HCT116 (cell line): ENCODE measurements around the gene TBX15. TPM values are rescaled to one million over a fixed set of nuclear protein-coding genes. Genes with fewer than 3 reads are reported as not detected.

ENCODE experiments used
- ATAC-seq: fragments of 200-7000 bp; cut with Tn5 transposase; 2 replicates; pipeline ENCODE4 v1.9.1; 2020; ENCODE audit warnings: mild to moderate bottlenecking, moderate library complexity
- Bru-seq: library from RNA; stranded (reverse); fragments of 400-500 nt; gene quantifications from one replicate; lab custom pipeline; 2021; lab: Mats Ljungman, UMichigan
- BruChase-seq, 2 experiments: library from RNA; stranded (reverse); fragments of 400-500 nt; gene quantifications; one replicate each; lab custom pipeline; 2021; lab: Mats Ljungman, UMichigan
- BruUV-seq: library from RNA; stranded (reverse); fragments of 400-500 nt; replicated peaks from 2 replicates; lab custom pipeline; 2021; lab: Mats Ljungman, UMichigan
- CTCF ChIA-PET: fragments of 300-600 bp; sonication (Branson Sonifier 250); formaldehyde crosslinking; loops from one replicate; lab custom pipeline; 2021; ENCODE audit warnings: antibody characterized with exemption; lab: Charles Lee
- POLR2A ChIA-PET: fragments of 300-600, 350-600 bp; sonication (Branson Sonifier 250); formaldehyde crosslinking; loops from one replicate; lab custom pipeline; 2021; ENCODE audit warnings: antibody characterized with exemption; lab: Charles Lee
- RAD21 ChIA-PET, 2 experiments: fragments of 300-600 bp; sonication (Branson Sonifier 250); formaldehyde crosslinking; loops; one replicate each; lab custom pipeline; 2023; ENCODE audit warnings: low total read pairs in 2 of 2; ENCODE audit not compliant: uncharacterized antibody in 2 of 2, unreplicated experiment in 2 of 2, low non-redundant PET in 1 of 2; lab: Charles Lee
- DNase-seq: peaks from one replicate; pipeline ENCODE4 v3.0.0-alpha.2; 2010; ENCODE audit warnings: low read depth, low spot score
- H2AFZ ChIP-seq: fragments of 200-600 bp; shearing (Covaris generic), sonication (generic); 2 replicates; pipeline ENCODE4 v1.6.1; 2017; ENCODE audit warnings: low read depth, mixed run types, mixed read lengths, antibody characterized with exemption, low read length; ENCODE audit not compliant: poor library complexity, severe bottlenecking
- H3K27ac ChIP-seq: 2 replicates; pipeline ENCODE4 v1.5.1; 2012; ENCODE audit warnings: low read depth, low read length
- H3K27me3 ChIP-seq: fragments of 200-600 bp; sonication (generic); 2 replicates; pipeline ENCODE4 v1.6.1; 2016; ENCODE audit warnings: mixed run types, low read length, mixed read lengths; ENCODE audit not compliant: insufficient read depth
- H3K36me3 ChIP-seq, 2 experiments: fragments of 200-500 bp in 1 of 2; fragments of 200-600 bp in 1 of 2; sonication (Bioruptor generic) in 1 of 2; sonication (generic) in 1 of 2; 2 replicates each; pipeline versions ENCODE4 v1.5.1 to v1.6.1; 2014 to 2016; ENCODE audit warnings: low read length in 2 of 2, inconsistent platforms in 1 of 2, mixed read lengths in 1 of 2, mixed run types in 1 of 2; ENCODE audit not compliant: insufficient read depth in 2 of 2, control insufficient read depth in 1 of 2
- H3K4me1 ChIP-seq, 2 experiments: fragments of 200-600 bp in 1 of 2; sonication (generic) in 1 of 2; 2 replicates each; pipeline versions ENCODE4 v1.5.1 to v1.6.1; 2012 to 2017; ENCODE audit warnings: low read length in 2 of 2, inconsistent platforms in 1 of 2, mild to moderate bottlenecking in 1 of 2, mixed read lengths in 1 of 2, mixed run types in 1 of 2, moderate library complexity in 1 of 2; ENCODE audit not compliant: insufficient read depth in 2 of 2, control insufficient read depth in 1 of 2
- H3K4me2 ChIP-seq: fragments of 200-600 bp; sonication (generic); 2 replicates; pipeline ENCODE4 v1.6.1; 2017; ENCODE audit warnings: mixed run types, low read length, mixed read lengths
- H3K4me3 ChIP-seq, 2 experiments: fragments of 200-600 bp in 1 of 2; sonication (generic) in 1 of 2; replicated peaks in 1 of 2; 2 replicates each; pipeline ENCODE4 v1.5.1; 2011 to 2016; ENCODE audit warnings: low read length in 2 of 2, control low read depth in 1 of 2, low read depth in 1 of 2, mild to moderate bottlenecking in 1 of 2, mixed read lengths in 1 of 2, mixed run types in 1 of 2
- H3K79me2 ChIP-seq: fragments of 200-600 bp; sonication (generic); 2 replicates; pipeline ENCODE4 v1.6.1; 2017; ENCODE audit warnings: mild to moderate bottlenecking, mixed run types, low read length, moderate library complexity, mixed read lengths; ENCODE audit not compliant: insufficient read depth
- H3K9ac ChIP-seq: fragments of 200-600 bp; sonication (generic); 2 replicates; pipeline ENCODE4 v1.6.1; 2016; ENCODE audit warnings: low read length, mixed read lengths
- H3K9me2 ChIP-seq: fragments of 200-600 bp; sonication (generic), shearing (Covaris generic); 2 replicates; pipeline ENCODE4 v1.6.1; 2017; ENCODE audit warnings: mixed run types, mild to moderate bottlenecking, moderate library complexity; ENCODE audit not compliant: insufficient read depth
- H3K9me3 ChIP-seq, 2 experiments: fragments of 200-500 bp in 1 of 2; fragments of 200-600 bp in 1 of 2; sonication (Bioruptor generic) in 1 of 2; sonication (generic) in 1 of 2; 2 replicates each; pipeline ENCODE4 v1.6.1; 2014 to 2017; ENCODE audit warnings: low read length in 2 of 2, mixed read lengths in 2 of 2, inconsistent platforms in 1 of 2, low read depth in 1 of 2, mild to moderate bottlenecking in 1 of 2, mixed run types in 1 of 2, moderate library complexity in 1 of 2; ENCODE audit not compliant: control insufficient read depth in 1 of 2, insufficient read depth in 1 of 2
- H4K20me1 ChIP-seq: fragments of 200-600 bp; sonication (generic), shearing (Covaris generic); 2 replicates; pipeline ENCODE4 v1.6.1; 2017; ENCODE audit warnings: mixed run types, mild to moderate bottlenecking, moderate library complexity; ENCODE audit not compliant: insufficient read depth
- CTCF ChIP-seq, 3 experiments: fragments of 200-600 bp in 1 of 3; sonication (generic) in 1 of 3; IDR thresholded peaks in 2 of 3; conservative IDR thresholded peaks in 1 of 3; 2 replicates each; pipeline ENCODE4 v1.5.1; 2012 to 2017; ENCODE audit warnings: low read depth in 2 of 3, low read length in 2 of 3, antibody characterized with exemption in 1 of 3, borderline replicate concordance in 1 of 3, control low read depth in 1 of 3, mild to moderate bottlenecking in 1 of 3, mixed read lengths in 1 of 3, mixed run types in 1 of 3, moderate library complexity in 1 of 3; ENCODE audit not compliant: insufficient read depth in 1 of 3
- EGR1 ChIP-seq: IDR thresholded peaks from 2 replicates; pipeline ENCODE4 v1.6.1; 2012; ENCODE audit warnings: low read depth
- REST ChIP-seq: IDR thresholded peaks from 2 replicates; pipeline ENCODE4 v1.6.1; 2012; ENCODE audit warnings: low read depth
- TCF7L2 ChIP-seq: IDR thresholded peaks from 2 replicates; pipeline ENCODE4 v1.7.0; 2011; ENCODE audit warnings: borderline replicate concordance, inconsistent platforms; ENCODE audit not compliant: insufficient read depth, insufficient read length; ENCODE audit errors: extremely low read depth
- ZFX ChIP-seq: fragments of 450-650 bp; IDR thresholded peaks from 2 replicates; pipeline ENCODE4 v1.6.1; 2017
- ZNF274 ChIP-seq: fragments of 200-500 bp; sonication (Bioruptor generic); IDR thresholded peaks from 2 replicates; pipeline ENCODE4 v1.6.1; 2014; ENCODE audit warnings: mild to moderate bottlenecking, low read depth, low read length, inconsistent platforms
- intact Hi-C: fragments of 100-400 bp; cut with micrococcal nuclease; formaldehyde crosslinking; loops from 2 replicates; pipeline ENCODE4 v1.10.0; 2022
- long read RNA-seq: library from polyadenylated mRNA; unstranded; transcript quantifications from one replicate; pipeline ENCODE4 v2.0.0, GENCODE V29; 2021; ENCODE audit not compliant: unreplicated experiment
- polyA plus RNA-seq: library from polyadenylated mRNA; unstranded; fragments of >200 nt; gene quantifications from 2 replicates; pipeline ENCODE4 v1.2.1, GENCODE V29; 2012; ENCODE audit warnings: missing spikeins
- total RNA-seq: library from RNA; stranded (reverse); gene quantifications from one replicate; pipeline ENCODE4 v1.2.1, GENCODE V29; 2021; ENCODE audit not compliant: unreplicated experiment

The TBX15 gene
- total RNA-seq, result not detected
- polyA plus RNA-seq, result 0.03 TPM in 1 of 2 replicates, not detected in the other
- Bru-seq, nascent RNA, result percentile 18 among the genes with signal in this experiment
- BruChase-seq, experiment 1, labeled RNA remaining after a 6-hour chase, result percentile 23 among the genes with signal in this experiment
- percentile 23 among the genes with signal in this experiment for BruChase-seq, experiment 2, labeled RNA remaining after a 2-hour chase
- long read RNA-seq, result 0 reads

GRCh38 chr1:118988186-118989005 lies at the start of gene TBX15:
Gene TBX15 (minus strand): TSS chr1:118988343. CDS start chr1:118987795, 548 bp downstream.
- Histone ChIP-seq H3K4me3 (no peak within 1 kb of the TSS), H3K27ac (no peak within 1 kb of the TSS), H3K9me2 (no peaks in the 10 kb centered on the region), H3K4me2 (no peak within 1 kb of the TSS), H3K9me3 (no peaks in the 10 kb centered on the region), H3K36me3 (no peaks in the 10 kb centered on the region), H3K27me3 (no peaks in the 10 kb centered on the region), H4K20me1 (no peaks in the 10 kb centered on the region)
- intact Hi-C loops, result no loop called here
- no TSS peak for BruUV-seq
- TF ChIP-seq ZFX, result no peak
- no peak for TF ChIP-seq CTCF (IDR thresholded peaks at IDR 0.05 in 2 of 3, conservative IDR thresholded peaks at IDR 0.05 in 1 of 3; ENCODE audit: borderline replicate concordance in 1 of 3, insufficient read depth in 1 of 3, low read depth in 2 of 3, low read length in 2 of 3)
- no peak for TF ChIP-seq TCF7L2
- TF ChIP-seq REST, result no peak
- no peak for TF ChIP-seq ZNF274
- no peak for TF ChIP-seq EGR1
- TF ChIP-seq, all 23 proteins: peak for 0
- ATAC-seq, result no peak
- no peak within 1 kb of the TSS for H2AFZ ChIP-seq
- H3K9ac ChIP-seq, result no peak within 1 kb of the TSS
- POLR2A ChIA-PET, result no interaction called here
- no peak for DNase-seq
- RAD21 ChIA-PET, result no interaction called here
- H3K79me2 ChIP-seq, result no peaks in the 10 kb centered on the region
- CTCF ChIA-PET, result no interaction called here
- H3K4me1 ChIP-seq, result no peaks in the 10 kb centered on the region
